H1 (cell line): ENCODE measurements around the gene ASTN2. TPM values are rescaled to one million over a fixed set of nuclear protein-coding genes. Genes with fewer than 3 reads are reported as not detected.

Experiments used
- CTCF ChIA-PET: fragments of 300-600 bp; sonication (Branson Sonifier 250); formaldehyde crosslinking; loops from one replicate; lab custom pipeline; 2021; ENCODE audit not compliant: partially characterized antibody; lab: Charles Lee
- POLR2A ChIA-PET: fragments of 300-600 bp; sonication (Branson Sonifier 250); formaldehyde crosslinking; loops from one replicate; lab custom pipeline; 2021; ENCODE audit warnings: inconsistent platforms; ENCODE audit not compliant: partially characterized antibody; lab: Charles Lee
- DNase-seq, 2 experiments: peaks; one replicate each; pipeline versions ENCODE4 v3.0.0 to v3.0.0-alpha.2; 2010 to 2022; ENCODE audit warnings: low spot score in 2 of 2, low read depth in 1 of 2, mixed read lengths in 1 of 2
- FAIRE-seq: peaks from 2 replicates; lab custom pipeline; 2011; peaks lifted over from hg19 to GRCh38; lab: Jason Lieb, UNC
- H2AFZ ChIP-seq: 2 replicates; pipeline ENCODE4 v1.8.1; 2012; ENCODE audit warnings: low read length, inconsistent platforms
- H2AK5ac ChIP-seq: 2 replicates; pipeline ENCODE4 v1.6.1; 2013; ENCODE audit warnings: low read depth, low read length
- H2BK120ac ChIP-seq: replicated peaks from 2 replicates; pipeline ENCODE3; 2013; ENCODE audit warnings: low read depth, low read length, inconsistent platforms
- H2BK12ac ChIP-seq: 2 replicates; pipeline ENCODE4 v1.6.1; 2013; ENCODE audit warnings: low read depth, low read length
- H2BK15ac ChIP-seq: 2 replicates; pipeline ENCODE4 v1.6.1; 2013; ENCODE audit warnings: low read length
- H2BK20ac ChIP-seq: 2 replicates; pipeline ENCODE4 v1.6.1; 2013; ENCODE audit warnings: low read length
- H2BK5ac ChIP-seq: 2 replicates; pipeline ENCODE4 v1.6.1; 2013; ENCODE audit warnings: low read depth, low read length
- H3K14ac ChIP-seq: 2 replicates; pipeline ENCODE4 v1.6.1; 2013; ENCODE audit warnings: inconsistent platforms; ENCODE audit not compliant: insufficient read length
- H3K18ac ChIP-seq: 2 replicates; pipeline ENCODE4 v1.6.1; 2013; ENCODE audit warnings: low read length; ENCODE audit errors: extremely low read depth
- H3K23ac ChIP-seq: 2 replicates; pipeline ENCODE4 v1.6.1; 2013; ENCODE audit warnings: inconsistent platforms; ENCODE audit not compliant: insufficient read length
- H3K23me2 ChIP-seq: 2 replicates; pipeline ENCODE4 v1.6.1; 2013; ENCODE audit warnings: low read depth, low read length
- H3K27ac ChIP-seq: 2 replicates; pipeline ENCODE4 v1.6.1; 2011; ENCODE audit warnings: low read depth, low read length, inconsistent platforms
- H3K27me3 ChIP-seq, 4 experiments: replicated peaks in 1 of 4; 1 replicate in 1 of 4; 2 replicates in 3 of 4; pipeline versions ENCODE4 v1.6.1 to v1.8.1; 2011 to 2013; ENCODE audit warnings: low read length in 3 of 4, mild to moderate bottlenecking in 3 of 4, inconsistent platforms in 2 of 4, mixed read lengths in 2 of 4, moderate library complexity in 1 of 4; ENCODE audit not compliant: control insufficient read depth in 3 of 4, insufficient read depth in 3 of 4; ENCODE audit errors: extremely low read depth in 1 of 4
- H3K36me3 ChIP-seq, 4 experiments: 2 replicates each; pipeline versions ENCODE4 v1.6.1 to v1.8.1; 2011 to 2013; ENCODE audit warnings: mild to moderate bottlenecking in 4 of 4, low read length in 3 of 4, moderate library complexity in 2 of 4, control low read depth in 1 of 4, inconsistent platforms in 1 of 4; ENCODE audit not compliant: insufficient read depth in 4 of 4, control insufficient read depth in 2 of 4
- H3K4ac ChIP-seq: replicated peaks from 2 replicates; pipeline ENCODE3; 2013; ENCODE audit warnings: low read length, low read depth, mixed read lengths, inconsistent platforms; ENCODE audit not compliant: insufficient read length
- H3K4me1 ChIP-seq, 4 experiments: replicated peaks in 1 of 4; 1 replicate in 1 of 4; 2 replicates in 3 of 4; pipeline versions ENCODE4 v1.6.1 to v1.8.1; 2011 to 2013; ENCODE audit warnings: low read length in 3 of 4, inconsistent platforms in 2 of 4, mixed read lengths in 1 of 4; ENCODE audit not compliant: insufficient read depth in 4 of 4, control insufficient read depth in 3 of 4
- H3K4me2 ChIP-seq, 2 experiments: 2 replicates each; pipeline versions ENCODE4 v1.6.1 to v1.8.1; 2011 to 2013; ENCODE audit warnings: low read depth in 2 of 2, low read length in 2 of 2, control low read depth in 1 of 2, inconsistent platforms in 1 of 2, mild to moderate bottlenecking in 1 of 2; ENCODE audit not compliant: insufficient read depth in 1 of 2
- H3K4me3 ChIP-seq, 4 experiments: fragments of 200-600, 300-600 bp in 1 of 4; sonication (generic), shearing (Covaris generic), sonication (Bioruptor Twin) in 1 of 4; 2 replicates each; pipeline versions ENCODE4 v1.5.1 to v1.8.1; 2011 to 2016; ENCODE audit warnings: low read length in 4 of 4, low read depth in 3 of 4, control low read depth in 2 of 4, inconsistent platforms in 2 of 4, mild to moderate bottlenecking in 2 of 4, mixed read lengths in 1 of 4, moderate library complexity in 1 of 4; ENCODE audit not compliant: insufficient read depth in 2 of 4; ENCODE audit errors: extremely low read depth in 1 of 4
- H3K56ac ChIP-seq: replicated peaks from 2 replicates; pipeline ENCODE3; 2013; ENCODE audit warnings: low read depth, mild to moderate bottlenecking, mixed read lengths, low read length, inconsistent platforms; ENCODE audit not compliant: insufficient read length
- H3K79me1 ChIP-seq: 2 replicates; pipeline ENCODE4 v1.6.1; 2013; ENCODE audit warnings: low read depth, low read length, control low read depth
- H3K79me2 ChIP-seq, 2 experiments: 2 replicates each; pipeline versions ENCODE4 v1.6.1 to v1.8.1; 2012 to 2013; ENCODE audit warnings: low read length in 2 of 2, mild to moderate bottlenecking in 2 of 2, inconsistent platforms in 1 of 2; ENCODE audit not compliant: insufficient read depth in 2 of 2, control insufficient read depth in 1 of 2
- H3K9ac ChIP-seq, 4 experiments: replicated peaks in 1 of 4; 1 replicate in 1 of 4; 2 replicates in 3 of 4; pipeline versions ENCODE4 v1.6.1 to v1.8.1; 2011 to 2013; ENCODE audit warnings: low read depth in 3 of 4, low read length in 3 of 4, control low read depth in 2 of 4, mild to moderate bottlenecking in 2 of 4, moderate library complexity in 2 of 4, inconsistent platforms in 1 of 4; ENCODE audit errors: extremely low read depth in 1 of 4
- H3K9me3 ChIP-seq, 2 experiments: 2 replicates each; pipeline versions ENCODE4 v1.6.1 to v1.8.1; 2012 to 2013; ENCODE audit warnings: mild to moderate bottlenecking in 2 of 2, moderate library complexity in 2 of 2, control low read depth in 1 of 2, inconsistent platforms in 1 of 2, low read depth in 1 of 2, low read length in 1 of 2, mixed read lengths in 1 of 2; ENCODE audit not compliant: insufficient read depth in 2 of 2
- H4K20me1 ChIP-seq, 2 experiments: replicated peaks in 1 of 2; 2 replicates each; pipeline versions ENCODE3 to v1.8.1; 2011 to 2013; ENCODE audit warnings: inconsistent platforms in 2 of 2, low read length in 2 of 2, mild to moderate bottlenecking in 1 of 2; ENCODE audit not compliant: insufficient read depth in 2 of 2, control insufficient read depth in 1 of 2
- H4K5ac ChIP-seq: 2 replicates; pipeline ENCODE4 v1.6.1; 2013; ENCODE audit warnings: low read length, low read depth, mixed read lengths, inconsistent platforms; ENCODE audit not compliant: insufficient read length
- H4K8ac ChIP-seq: 2 replicates; pipeline ENCODE4 v1.8.0; 2013; ENCODE audit warnings: mild to moderate bottlenecking, moderate library complexity, low read length, inconsistent platforms; ENCODE audit not compliant: insufficient read depth; ENCODE audit errors: extremely low read depth
- H4K91ac ChIP-seq: replicated peaks from 2 replicates; pipeline ENCODE3; 2013; ENCODE audit warnings: low read length, mixed read lengths, inconsistent platforms; ENCODE audit not compliant: insufficient read length
- ATF2 ChIP-seq: IDR thresholded peaks from 2 replicates; pipeline ENCODE4 v1.6.1; 2012; ENCODE audit warnings: low read length, inconsistent platforms
- ATF3 ChIP-seq: IDR thresholded peaks from 2 replicates; pipeline ENCODE4 v1.6.1; 2011; ENCODE audit warnings: low read depth, mild to moderate bottlenecking, low read length; ENCODE audit not compliant: insufficient read depth
- CBX8 ChIP-seq: fragments of 300-800, 300-1000 bp; sonication (generic); IDR thresholded peaks from 2 replicates; pipeline ENCODE4 v1.7.1; 2016; ENCODE audit warnings: low read depth, low read length, borderline replicate concordance
- CREB1 ChIP-seq: IDR thresholded peaks from 2 replicates; pipeline ENCODE4 v1.6.1; 2012; ENCODE audit warnings: inconsistent platforms
- EP300 ChIP-seq, 2 experiments: IDR thresholded peaks; 1 replicate in 1 of 2; 2 replicates in 1 of 2; pipeline ENCODE4 v1.6.1; 2011 to 2012; ENCODE audit warnings: low read depth in 2 of 2, low read length in 2 of 2, mild to moderate bottlenecking in 2 of 2, borderline replicate concordance in 1 of 2, inconsistent platforms in 1 of 2, moderate library complexity in 1 of 2
- GTF2F1 ChIP-seq: IDR thresholded peaks from 2 replicates; pipeline ENCODE4 v1.6.1; 2012; ENCODE audit warnings: low read depth, low read length, improper control_type of control experiment, borderline replicate concordance
- HDAC2 ChIP-seq, 2 experiments: fragments of 300-600 bp in 1 of 2; sonication (generic) in 1 of 2; IDR thresholded peaks; 2 replicates each; pipeline ENCODE4 v1.6.1; 2011 to 2012; ENCODE audit warnings: low read depth in 2 of 2, low read length in 2 of 2, mild to moderate bottlenecking in 2 of 2, moderate library complexity in 2 of 2, borderline replicate concordance in 1 of 2, inconsistent platforms in 1 of 2
- KDM5A ChIP-seq: fragments of 200-600 bp; IDR thresholded peaks from 2 replicates; pipeline ENCODE4 v1.7.1; 2012; ENCODE audit warnings: mild to moderate bottlenecking, low read length, inconsistent platforms, mixed read lengths
- MAX ChIP-seq: IDR thresholded peaks from 2 replicates; pipeline ENCODE4 v1.6.1; 2012; ENCODE audit warnings: inconsistent platforms
- NANOG ChIP-seq: IDR thresholded peaks from 2 replicates; pipeline ENCODE4 v1.6.1; 2011; ENCODE audit warnings: low read length, low read depth, mild to moderate bottlenecking, inconsistent platforms; ENCODE audit not compliant: insufficient read depth, poor library complexity, severe bottlenecking
- RFX5 ChIP-seq: IDR thresholded peaks from 2 replicates; pipeline ENCODE4 v1.6.1; 2011; ENCODE audit warnings: low read depth, low read length, improper control_type of control experiment, borderline replicate concordance
- WGBS, 2 experiments: shearing (Covaris generic) in 1 of 2; methylation state at CpG; one replicate each; pipeline versions ENCODE4 v1.1.6 to v1.1.7; 2013 to 2015; ENCODE audit warnings: low lambda C conversion rate in 2 of 2, mixed read lengths in 2 of 2, inconsistent platforms in 1 of 2, low coverage in 1 of 2, missing lambda C conversion rate in 1 of 2; ENCODE audit not compliant: insufficient replicate concordance in 2 of 2, insufficient coverage in 1 of 2, insufficient read length in 1 of 2; ENCODE audit errors: extremely low coverage in 1 of 2, missing lambda C conversion rate in 1 of 2; 5-methylcytosine and 5-hydroxymethylcytosine counted together
- polyA plus RNA-seq, 7 experiments: library from polyadenylated mRNA; depleted of rRNA in 3 of 7; stranded (reverse) in 5 of 7; unstranded in 2 of 7; fragments of >200 nt in 5 of 7; fragments of 200-250 nt in 2 of 7; gene quantifications; 1 replicate in 5 of 7; 2 replicates in 1 of 7; 4 replicates in 1 of 7; pipeline versions ENCODE4 v1.2.1 to v1.2.3, GENCODE V29; 2011 to 2013; ENCODE audit warnings: missing spikeins in 2 of 7, mixed read lengths in 2 of 7
- total RNA-seq: library from RNA; stranded (reverse); fragmentation: NEBNext Ultra II Directional; extraction: Animal tissue kit (Norgen Biotek cat#: 25700); gene quantifications from 2 replicates; pipeline ENCODE4 v1.2.1, GENCODE V29; 2021

Gene ASTN2
- total and polyA plus RNA-seq, 2 of the 8 experiments (the other 6 are each of a cell fraction or from before 2014, with no cell fraction given) = 8.2 to 13.7 TPM

GRCh38 chr9:117104206-117104605 is 310.7 kb downstream of the ASTN2 start:
- H3K27me3 ChIP-seq = no peaks in the 10 kb centered on the region
- no peak overlapping the region for H3K9ac ChIP-seq
- no peak overlapping the region for H2BK12ac ChIP-seq
- H3K79me1 ChIP-seq = 0 out of 2 replicates have a peak, but pooled peaks cover 2% of the 10 kb centered on the region
- no peak overlapping the region for H3K14ac ChIP-seq
- no peak overlapping the region for H2BK5ac ChIP-seq
- H2BK20ac ChIP-seq = no peak overlapping the region
- no peak overlapping the region for H4K91ac ChIP-seq
- no peak overlapping the region for H3K27ac ChIP-seq
- no peak overlapping the region for H2BK120ac ChIP-seq
- H4K20me1 ChIP-seq = no peaks in the 10 kb centered on the region
- DNase-seq (no peak), FAIRE-seq (no peak)
- no peak overlapping the region for H2AK5ac ChIP-seq
- no peaks in the 10 kb centered on the region for H3K36me3 ChIP-seq
- WGBS, 2 experiments = 100% methylated on average over 1 of the region's 1 CpG; no CpG with 5 or more reads in 1 of the 2 experiments
- no peak overlapping the region for H2AFZ ChIP-seq
- peaks cover 0 to 3% (median 0%) of the 10 kb centered on the region in 4 experiments; a peak in 1 of 7 replicates for H3K4me1 ChIP-seq
- no peak overlapping the region for H4K5ac ChIP-seq
- H3K23ac ChIP-seq = no peak overlapping the region
- H3K79me2 ChIP-seq = no peaks in the 10 kb centered on the region
- H3K4me2 ChIP-seq = no peak overlapping the region
- H3K56ac ChIP-seq = no peak overlapping the region
- no peak overlapping the region for H2BK15ac ChIP-seq
- no peak overlapping the region for H4K8ac ChIP-seq
- ChIA-PET CTCF (interaction anchor here (0.6 to 2.7 kb wide), 5 partner anchors 8 to 964 kb away, joined by 3 to 10 read pairs (median 6); no protein-coding TSS in a partner anchor), POLR2A (no interaction called here)
- H3K4me3 ChIP-seq = no peak overlapping the region
- no peaks in the 10 kb centered on the region for H3K23me2 ChIP-seq
- H3K9me3 ChIP-seq = no peaks in the 10 kb centered on the region
- H3K4ac ChIP-seq = no peak overlapping the region
- H3K18ac ChIP-seq = no peak overlapping the region
- no peak for TF ChIP-seq ATF3
- no peak for TF ChIP-seq KDM5A
- TF ChIP-seq EP300 (IDR thresholded peaks at IDR 0.05; ENCODE audit: borderline replicate concordance in 1 of 2, low read depth in 2 of 2, low read length in 2 of 2) = no peak
- TF ChIP-seq CBX8 = no peak
- TF ChIP-seq CREB1 = no peak
- no peak for TF ChIP-seq MAX
- no peak for TF ChIP-seq ATF2
- TF ChIP-seq HDAC2 (IDR thresholded peaks at IDR 0.05; ENCODE audit: borderline replicate concordance in 1 of 2, low read depth in 2 of 2, low read length in 2 of 2) = no peak
- no peak for TF ChIP-seq GTF2F1
- no peak for TF ChIP-seq NANOG
- no peak for TF ChIP-seq RFX5
